HG03565 (cell line): ENCODE measurements around the gene EEA1.

Source experiments
- ATAC-seq: cut with Tn5 transposase; IDR thresholded peaks from one replicate; pipeline ENCODE4 v1.9.1; 2021; ENCODE audit warnings: mild to moderate bottlenecking, moderate library complexity; ENCODE audit not compliant: unreplicated experiment

The EEA1 gene

GRCh38 chr12:92897844-92898243 is 31.3 kb downstream of the EEA1 start:
- no peak for ATAC-seq

DNA sequence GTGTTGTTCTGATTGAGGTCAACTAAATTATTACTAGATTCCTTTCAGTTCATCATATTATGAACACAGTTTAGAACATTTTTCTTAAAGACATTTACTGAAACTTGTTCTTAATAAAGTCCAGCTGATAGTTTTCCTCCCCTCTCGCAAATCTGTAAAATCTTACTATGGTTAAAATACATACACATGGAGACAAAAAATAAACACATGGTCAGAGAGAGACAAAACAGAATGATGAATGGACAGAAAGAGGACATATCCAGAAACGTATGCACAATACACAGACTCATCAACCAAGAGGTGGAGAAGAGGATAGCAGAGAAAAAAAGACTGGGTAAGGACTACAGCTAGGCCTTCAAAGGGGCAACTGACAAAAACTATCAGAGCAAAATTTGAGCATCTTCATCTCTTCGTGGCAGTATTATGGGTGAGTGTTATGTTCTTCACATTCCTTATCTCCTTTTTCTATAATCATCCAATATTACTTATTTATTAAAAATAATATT is 38.4 kb downstream of the EEA1 start:
- no peak for ATAC-seq

DNA sequence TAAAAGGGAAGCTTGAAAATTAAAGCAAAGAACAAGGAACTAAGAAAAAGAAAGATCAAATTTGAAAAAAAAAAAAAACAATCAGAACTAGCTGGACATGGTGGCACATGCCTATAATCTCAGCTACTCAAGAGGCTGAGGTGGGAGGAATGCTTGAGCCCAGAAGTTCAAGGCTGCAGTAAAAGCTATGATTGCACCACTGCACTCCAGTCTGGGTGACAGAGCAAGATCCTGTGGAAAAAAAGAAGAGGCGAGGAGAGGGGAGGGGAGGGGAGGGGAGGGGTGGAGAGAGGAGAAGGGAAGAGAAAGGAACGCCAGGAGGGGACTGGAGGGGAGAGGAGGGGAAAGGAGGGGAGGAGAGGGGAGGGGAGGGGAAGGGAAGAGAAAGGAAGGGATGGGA is 43.0 kb downstream of the EEA1 start:
- no peak for ATAC-seq

DNA sequence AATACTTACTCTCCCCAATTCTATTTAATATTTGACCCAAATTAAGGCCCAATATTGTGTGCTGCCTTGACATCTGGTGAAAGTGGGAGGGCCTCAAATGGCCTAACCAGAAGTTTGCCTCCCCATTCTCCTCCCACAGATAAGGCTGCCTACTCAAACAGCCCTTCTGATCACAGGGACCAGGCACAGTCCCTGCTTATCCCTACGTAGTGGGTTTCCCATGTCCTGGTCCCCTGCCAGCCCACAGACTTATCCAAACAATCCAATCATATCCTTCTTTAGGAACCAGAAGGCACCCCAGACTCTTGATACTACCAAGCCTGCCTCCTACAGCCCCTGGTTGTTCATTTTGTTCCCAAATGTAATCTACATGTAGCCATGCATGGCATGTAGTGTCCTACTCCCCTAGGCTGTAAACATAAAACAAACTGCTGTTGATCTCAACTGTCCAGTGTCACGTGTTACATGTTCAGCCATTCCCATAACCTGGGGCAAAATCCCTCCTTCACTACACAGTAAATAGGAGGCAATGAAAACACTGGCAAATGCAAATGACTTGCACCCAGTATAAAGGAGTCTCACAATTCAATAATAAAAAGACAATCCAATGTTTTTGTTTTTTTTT is 49.3 kb downstream of the EEA1 start:
- ATAC-seq: no peak

DNA sequence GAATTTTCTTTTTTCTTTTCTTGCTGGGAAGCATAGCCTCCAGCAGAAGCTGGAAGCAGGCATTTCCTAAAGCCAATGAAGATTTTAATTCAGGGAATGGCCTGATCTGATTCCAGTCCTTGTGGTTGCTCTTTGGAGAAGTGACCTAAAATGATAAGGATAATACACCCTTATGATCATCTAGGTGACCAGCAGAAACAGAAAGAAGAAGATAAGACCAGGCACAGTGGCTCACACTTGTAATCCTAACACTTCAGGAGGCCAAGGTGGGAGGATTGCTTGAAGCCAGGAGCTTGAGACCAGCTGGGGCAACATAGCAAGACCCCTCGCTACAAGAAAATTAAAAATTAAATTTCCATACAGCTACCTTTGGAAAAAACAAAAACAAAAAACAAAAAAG is 51.2 kb downstream of the EEA1 start:
- ATAC-seq: no peak

GRCh38 chr12:92876496-92876895 is 52.6 kb downstream of the EEA1 start:
- no peak for ATAC-seq

DNA sequence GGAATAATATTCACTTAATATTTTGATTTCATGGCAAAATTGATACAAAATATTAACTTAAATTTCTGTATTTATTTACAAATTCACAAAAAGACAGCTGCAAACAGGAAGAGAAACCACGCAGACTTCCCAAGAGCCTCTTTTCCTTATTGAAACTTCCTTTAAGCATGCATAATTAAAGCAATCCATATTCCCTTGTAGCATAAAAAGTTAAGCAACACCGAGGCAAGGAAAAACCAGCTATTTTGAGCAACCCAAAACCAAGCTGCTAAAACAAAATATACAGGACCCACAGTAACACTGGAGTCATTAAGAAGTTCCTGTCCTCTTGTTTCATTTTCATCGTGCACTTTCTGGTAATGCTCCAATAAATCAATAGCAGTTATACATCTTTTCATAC is 58.0 kb downstream of the EEA1 start:
- ATAC-seq: no peak

DNA sequence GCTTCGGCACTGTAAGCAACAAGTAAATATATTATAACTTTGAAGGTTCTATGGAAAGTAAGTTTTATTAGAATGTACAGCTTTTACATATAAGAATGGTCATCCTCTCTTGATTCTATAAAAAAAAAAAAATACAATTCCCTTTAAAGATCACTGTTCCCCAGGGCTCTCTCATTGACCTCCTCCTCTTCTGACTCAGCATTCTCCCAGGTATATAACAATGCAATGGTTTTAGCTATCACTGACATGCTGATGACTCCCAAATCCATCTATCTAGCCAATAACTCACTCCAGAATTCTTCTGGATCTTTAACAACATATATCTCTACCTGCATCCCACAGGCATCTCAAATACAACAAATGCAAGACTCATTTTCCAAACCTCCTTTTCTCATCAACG is 62.7 kb downstream of the EEA1 start:
- ATAC-seq: no peak

DNA sequence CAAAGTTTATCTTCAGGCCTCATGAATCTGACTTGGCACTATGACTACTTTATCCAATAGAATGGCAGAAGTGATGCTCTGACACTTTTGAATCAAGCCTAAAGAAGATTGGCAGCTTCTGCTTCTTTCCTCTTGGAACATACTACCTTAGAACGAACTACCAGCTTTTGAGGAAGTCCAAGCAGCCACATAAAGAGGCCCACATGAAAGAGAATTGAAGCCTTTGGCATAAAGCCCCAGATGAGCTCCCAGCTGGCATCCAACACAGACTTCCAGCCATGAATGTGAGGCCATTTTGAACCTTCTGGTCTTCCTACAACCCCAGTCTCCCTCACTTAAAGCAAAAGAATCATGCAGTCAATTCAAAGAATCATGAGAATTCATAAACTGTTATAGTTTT is 65.8 kb downstream of the EEA1 start:
- ATAC-seq: no peak

DNA sequence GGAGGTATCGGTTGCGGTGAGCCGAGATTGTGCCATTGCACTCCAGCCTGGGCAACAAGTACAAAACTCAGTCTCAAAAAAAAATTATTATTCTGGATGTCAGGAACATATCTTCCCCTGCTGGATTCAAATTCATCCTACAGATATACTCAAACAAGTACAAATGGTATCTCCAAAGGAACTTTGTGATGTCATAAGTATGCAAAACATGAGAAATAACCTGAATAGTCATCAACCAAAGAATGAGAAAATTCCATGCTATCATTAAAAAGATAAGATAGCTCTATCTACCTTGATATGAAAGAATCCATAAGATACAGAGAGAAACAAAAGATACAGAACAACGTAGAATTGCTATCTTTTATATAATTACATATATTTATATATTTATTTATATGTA is 67.7 kb downstream of the EEA1 start:
- ATAC-seq: no peak

DNA sequence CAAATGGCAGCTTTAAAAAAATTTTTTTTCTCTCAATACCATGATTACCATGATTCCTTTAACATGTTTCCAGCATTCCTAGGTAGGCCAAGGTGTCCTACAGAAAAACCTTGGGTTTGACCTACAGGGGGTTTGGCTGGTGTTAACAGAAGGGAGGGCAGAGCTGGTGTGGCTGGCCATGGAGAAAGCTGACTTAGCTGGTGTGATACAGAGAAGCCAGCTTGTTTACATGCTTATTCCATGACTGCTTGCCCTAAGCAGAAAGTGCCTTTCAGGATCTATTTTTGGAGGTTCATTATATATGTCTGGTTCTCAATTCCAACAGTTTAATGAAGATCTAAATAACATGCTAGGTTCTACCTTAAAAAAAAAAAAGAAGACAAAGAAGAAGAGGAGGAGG is 68.6 kb downstream of the EEA1 start:
- ATAC-seq: no peak

DNA sequence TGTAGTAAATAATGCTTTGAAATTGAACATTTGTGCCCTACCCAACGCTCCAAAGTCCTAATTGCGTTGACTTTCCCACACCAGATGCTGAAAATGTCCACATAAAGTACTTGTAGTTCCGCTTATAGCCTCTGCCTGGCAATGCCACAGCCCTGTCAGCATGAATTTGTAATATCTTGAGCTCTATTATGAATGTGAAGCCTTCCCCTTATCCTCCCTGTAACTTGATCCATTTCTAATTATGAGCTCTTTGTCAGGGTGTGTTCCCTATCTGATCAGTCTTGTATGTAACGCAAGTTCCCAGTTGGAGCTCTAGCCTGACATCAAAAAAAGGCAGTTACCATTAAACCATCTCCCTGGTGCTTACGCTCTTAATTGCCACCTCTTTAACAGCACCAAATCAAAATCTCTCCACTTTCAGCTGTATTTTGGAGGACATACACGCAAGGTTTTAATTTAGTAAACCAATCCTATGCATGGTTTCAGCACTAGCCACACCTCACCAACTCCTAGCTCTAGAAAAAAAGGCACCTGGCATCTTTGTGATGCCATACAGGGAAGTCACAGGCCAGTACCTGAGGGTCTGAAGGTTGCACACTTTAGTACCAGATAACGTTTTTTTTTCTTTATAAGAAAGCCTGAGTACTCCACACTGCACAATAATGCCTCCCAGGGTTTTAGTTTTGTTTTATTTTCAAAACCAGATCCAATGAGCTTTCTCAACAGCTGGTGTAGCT is 69.3 kb downstream of the EEA1 start:
- ATAC-seq: no peak

- ATAC-seq: no peak
These were observed 71.3 kb downstream of the EEA1 start for GRCh38 chr12:92857818-92858217.

GRCh38 chr12:92854344-92854743 is 74.8 kb downstream of the EEA1 start:
- no peak for ATAC-seq

GRCh38 chr12:92848740-92849139 is 80.4 kb downstream of the EEA1 start:
- no peak for ATAC-seq

DNA sequence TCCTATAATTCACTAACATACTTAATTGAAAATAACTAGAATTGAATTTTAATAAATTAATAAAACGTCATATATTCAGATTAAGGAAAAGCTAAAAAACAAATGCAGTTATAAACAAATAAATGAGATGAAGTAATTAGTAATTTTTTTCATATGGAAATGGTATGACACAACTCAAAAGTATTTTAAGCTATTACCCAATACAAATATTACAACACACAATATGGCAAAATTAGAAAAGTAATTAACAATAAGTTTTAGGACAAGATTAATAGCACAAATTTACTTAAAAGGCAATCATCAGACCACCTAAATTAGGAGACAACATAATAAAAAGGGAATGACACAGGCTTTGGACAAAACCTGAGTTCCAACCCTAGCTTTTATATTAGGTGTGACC is 81.7 kb downstream of the EEA1 start:
- ATAC-seq: no peak

DNA sequence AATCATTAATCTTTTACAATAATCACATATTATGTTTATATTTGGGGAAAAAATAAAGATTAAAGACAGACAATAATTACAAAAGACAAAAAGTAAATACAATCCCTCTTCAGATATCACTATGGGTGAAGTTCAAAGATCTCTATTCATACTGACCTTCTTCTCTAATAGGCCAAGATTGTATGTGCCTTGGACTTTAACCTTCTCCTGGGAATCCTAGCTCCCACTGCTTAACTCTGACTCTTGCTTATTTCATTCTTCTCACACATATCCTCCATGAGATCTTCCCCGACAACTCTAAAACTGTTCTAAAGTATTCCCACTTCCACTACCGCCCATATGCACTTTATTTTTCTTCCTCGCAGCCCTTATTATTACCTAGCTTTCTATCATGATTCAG is 83.8 kb downstream of the EEA1 start:
- ATAC-seq: no peak

DNA sequence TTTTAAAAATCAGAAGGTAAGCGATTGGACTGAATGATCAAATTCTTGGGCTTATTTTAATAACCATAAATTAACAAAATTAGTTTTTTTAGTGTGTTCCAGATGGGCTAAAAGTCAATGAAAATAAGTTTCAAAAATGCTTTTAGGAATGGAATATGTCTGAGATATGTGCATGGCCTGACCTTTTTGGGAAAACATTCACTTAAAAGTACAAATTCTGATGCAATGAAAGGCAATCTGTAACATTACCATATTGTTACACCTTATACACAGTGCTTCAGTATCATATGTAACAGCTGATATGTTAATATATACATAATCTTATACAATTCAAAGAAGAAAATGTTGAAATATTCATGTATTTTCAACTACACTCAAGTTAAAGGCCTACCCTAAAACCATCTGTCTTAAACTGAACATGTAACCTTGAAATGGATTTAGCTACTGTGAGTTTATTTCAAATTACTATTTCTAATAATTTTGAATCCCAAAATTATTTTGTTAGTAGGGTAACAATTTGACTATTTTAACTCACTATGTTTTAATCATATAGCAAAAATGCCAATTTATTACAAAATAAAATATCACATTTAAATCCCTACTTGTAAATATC is 84.8 kb downstream of the EEA1 start:
- no peak for ATAC-seq

DNA sequence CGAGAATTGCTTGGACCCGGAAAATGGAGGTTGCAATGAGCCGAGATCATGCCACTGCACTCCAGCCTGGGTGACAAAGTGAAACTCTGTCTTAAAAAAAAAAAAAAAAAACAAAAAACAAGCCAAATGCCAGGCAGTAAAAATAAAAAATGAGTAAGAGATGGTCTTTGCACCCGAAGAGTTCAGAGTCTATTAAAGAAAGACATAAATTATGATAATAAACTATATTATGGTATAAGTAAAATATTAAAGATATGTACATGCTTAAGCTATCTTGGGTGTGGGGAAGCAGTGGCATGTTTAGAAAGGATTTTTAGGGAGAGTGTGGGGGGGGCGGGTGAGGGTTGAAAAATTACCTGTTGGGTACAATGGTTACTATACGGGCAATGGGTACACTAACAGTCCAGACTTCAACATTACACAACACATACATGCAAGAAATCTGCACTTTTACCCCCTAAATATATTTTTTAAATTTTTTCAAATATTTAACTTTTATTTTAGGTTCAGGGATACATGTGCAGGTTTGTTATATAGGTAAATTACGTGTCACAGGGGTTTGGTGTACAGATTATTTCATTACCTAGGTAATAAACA is 99.3 kb downstream of the EEA1 start:
- no peak for ATAC-seq

DNA sequence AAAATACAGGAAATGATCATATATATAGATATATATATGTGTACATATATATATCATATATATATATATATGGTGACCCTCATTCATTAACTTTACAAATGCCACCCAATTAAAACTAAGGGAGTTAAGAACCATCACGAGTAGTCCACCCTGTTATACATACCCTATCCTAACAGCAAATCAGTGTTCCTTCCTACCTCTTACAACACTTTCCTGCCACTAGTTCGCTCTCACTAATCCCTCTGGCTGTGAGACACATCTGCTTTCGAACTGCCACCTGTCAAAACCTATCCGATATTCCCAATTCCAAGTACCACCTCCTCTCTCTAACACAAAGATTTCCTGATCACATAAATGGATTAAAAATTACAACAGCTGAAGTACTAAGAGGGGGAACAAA is 100.5 kb downstream of the EEA1 start:
- ATAC-seq: no peak

DNA sequence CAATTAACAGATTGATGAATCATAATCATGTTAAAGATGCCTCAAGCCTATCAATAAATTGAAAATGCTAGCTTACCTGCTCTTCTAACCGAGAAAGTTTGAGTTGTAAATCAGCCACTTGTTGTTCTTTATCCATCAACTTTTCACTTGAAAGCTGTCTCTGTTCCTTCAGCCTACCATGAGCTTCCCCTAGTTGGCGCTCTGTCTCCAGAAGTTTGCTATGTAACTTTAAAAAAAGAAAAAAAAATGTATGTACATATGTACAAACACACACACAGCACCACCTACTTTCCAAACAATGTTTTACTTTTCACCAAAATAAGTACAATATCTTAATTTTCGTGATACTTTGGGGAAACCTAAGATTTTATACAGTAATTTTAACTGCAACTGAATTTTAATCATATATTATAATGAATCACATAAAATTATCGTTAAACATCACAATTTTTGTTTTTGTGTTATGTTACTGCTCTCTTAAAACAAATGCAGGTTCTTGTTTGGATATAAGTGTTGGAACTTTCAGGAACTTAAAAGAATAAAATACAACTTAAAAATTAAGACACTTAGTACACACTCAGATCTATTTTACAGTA is 101.2 kb downstream of the EEA1 start:
- ATAC-seq: no peak

GRCh38 chr12:92821142-92821541 is 108.0 kb downstream of the EEA1 start:
- ATAC-seq: no peak
